Type B pancreatic cell (in vitro differentiated cells): ENCODE data around the gene KRT15. TPM values are rescaled to one million over a fixed set of nuclear protein-coding genes. Genes with fewer than 3 reads are reported as not detected.
A peak's percentile ranks its signal among the peaks of the same experiment; 100 is the strongest.

Experiments
- DNase-seq: peaks from one replicate; pipeline ENCODE4 v3.0.0; 2021; ENCODE audit warnings: mixed read lengths; ENCODE audit not compliant: unreplicated experiment; ENCODE audit errors: extremely low spot score
- H3K27ac Mint-ChIP-seq: 2 replicates; pipeline ENCODE4 v1.8.0; 2021; ENCODE audit warnings: mild to moderate bottlenecking, mixed read lengths
- H3K27me3 Mint-ChIP-seq: 2 replicates; pipeline ENCODE4 v1.8.0; 2021; ENCODE audit warnings: mixed read lengths
- H3K36me3 Mint-ChIP-seq: 2 replicates; pipeline ENCODE4 v1.8.0; 2021; ENCODE audit warnings: mixed read lengths
- H3K4me1 Mint-ChIP-seq: one replicate; pipeline ENCODE4 v1.8.0; 2021; ENCODE audit warnings: mixed read lengths; ENCODE audit not compliant: unreplicated experiment
- H3K4me3 Mint-ChIP-seq: 2 replicates; pipeline ENCODE4 v1.8.0; 2021; ENCODE audit warnings: mild to moderate bottlenecking, mixed read lengths
- H3K9me3 Mint-ChIP-seq: 2 replicates; pipeline ENCODE4 v1.8.0; 2021; ENCODE audit warnings: mixed read lengths
- CTCF ChIP-seq: fragments of 200-600 bp; sonication (generic); conservative IDR thresholded peaks from 2 replicates; pipeline ENCODE4 v1.5.0; 2021; ENCODE audit warnings: antibody characterized with exemption, mild to moderate bottlenecking
- total RNA-seq: library from RNA; stranded (reverse); gene quantifications from 2 replicates; pipeline ENCODE4 v1.2.1, GENCODE V29; 2021; ENCODE audit warnings: low replicate concordance

KRT15 gene
- total RNA-seq, 1 donor from 2014 or later, result 208 TPM

GRCh38 chr17:41491476-41491875 lies 27.2 kb downstream of the KRT15 start:
- Mint-ChIP-seq H3K9me3 (no peaks in the 10 kb centered on the region), H3K27ac (no peak overlapping the region), H3K36me3 (no peaks in the 10 kb centered on the region), H3K4me1 (peaks cover 16% of the 10 kb centered on the region), H3K4me3 (no peak overlapping the region), H3K27me3 (no peaks in the 10 kb centered on the region)
- DNase-seq, result no peak
- no peak for TF ChIP-seq CTCF

GRCh38 chr17:41490000-41490990 lies 28.4 kb downstream of the KRT15 start:
- no peak for TF ChIP-seq CTCF
- H3K36me3 Mint-ChIP-seq, result no peaks in the 10 kb centered on the region
- H3K4me1 Mint-ChIP-seq, result peaks cover 16% of the 10 kb centered on the region
- no peaks in the 10 kb centered on the region for H3K27me3 Mint-ChIP-seq
- no peaks in the 10 kb centered on the region for H3K9me3 Mint-ChIP-seq
- H3K27ac Mint-ChIP-seq, result no peak overlapping the region
- DNase-seq, result no peak
- no peak overlapping the region for H3K4me3 Mint-ChIP-seq

GRCh38 chr17:41489531-41489930 lies 29.2 kb downstream of the KRT15 start, which contains the start of gene KRT36:
TSS of gene KRT36 (minus strand) at chr17:41489910. CDS start at chr17:41489864, 46 bp downstream.
- Mint-ChIP-seq H3K36me3 (no peaks in the 10 kb centered on the region), H3K27ac (no peak within 1 kb of the TSS), H3K4me3 (no peak within 1 kb of the TSS), H3K27me3 (no peaks in the 10 kb centered on the region), H3K4me1 (peaks cover 16% of the 10 kb centered on the region), H3K9me3 (no peaks in the 10 kb centered on the region)
- no peak for DNase-seq
- no peak for TF ChIP-seq CTCF

GRCh38 chr17:41486809-41487530 lies 31.7 kb downstream of the KRT15 start:
- no peak overlapping the region for H3K27ac Mint-ChIP-seq
- no peak overlapping the region for H3K4me3 Mint-ChIP-seq
- H3K36me3 Mint-ChIP-seq, result no peaks in the 10 kb centered on the region
- peak; percentile 52 for TF ChIP-seq CTCF
- no peaks in the 10 kb centered on the region for H3K27me3 Mint-ChIP-seq
- H3K4me1 Mint-ChIP-seq, result peaks cover 9% of the 10 kb centered on the region
- no peaks in the 10 kb centered on the region for H3K9me3 Mint-ChIP-seq
- DNase-seq, result no peak

- Mint-ChIP-seq H3K9me3 (no peaks in the 10 kb centered on the region), H3K27ac (no peak overlapping the region), H3K27me3 (no peaks in the 10 kb centered on the region), H3K4me3 (no peak overlapping the region), H3K4me1 (peaks cover 8% of the 10 kb centered on the region), H3K36me3 (no peaks in the 10 kb centered on the region)
- DNase-seq, result no peak
- no peak for TF ChIP-seq CTCF
Measured at GRCh38 chr17:41486316-41486715, 32.4 kb downstream of the KRT15 start.
